ENCODE results near the gene PLAAT4. TPM values are rescaled to one million over a fixed set of nuclear protein-coding genes. Genes with fewer than 3 reads are reported as not detected.

Gene PLAAT4
- total RNA-seq, 1 experiment from 2014 or later, result 2.9 TPM

DNA sequence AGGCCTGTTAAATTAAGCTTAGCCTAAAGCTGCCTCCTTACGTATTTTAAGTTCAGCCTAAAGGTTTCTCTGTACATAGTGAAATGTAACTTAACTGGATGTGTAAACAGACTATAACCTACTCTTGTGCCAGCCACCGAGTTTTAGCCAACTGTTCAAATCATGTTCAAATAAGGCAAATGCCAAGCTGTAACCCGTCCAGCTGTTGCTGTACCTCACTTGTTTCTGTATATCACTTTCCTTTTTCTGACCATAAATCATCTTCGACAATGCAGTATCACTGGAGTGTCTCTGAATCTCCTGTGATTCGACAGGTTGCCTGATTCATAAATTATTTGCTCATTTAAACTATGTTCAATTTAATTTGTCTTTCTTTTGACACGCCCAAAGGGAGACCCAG is 41.6 kb upstream of the PLAAT4 start (continued):
- no peak for TF ChIP-seq NR2C2 (CRISPR knock-in tag; IDR thresholded peaks at IDR 0.05)
- no peak for TF ChIP-seq ZNF317 (CRISPR knock-in tag; IDR thresholded peaks at IDR 0.05; ENCODE audit: borderline replicate concordance, low read depth)
- TF ChIP-seq AR (CRISPR knock-in tag; IDR thresholded peaks at IDR 0.05), result no peak
- TF ChIP-seq, protein P1, sequence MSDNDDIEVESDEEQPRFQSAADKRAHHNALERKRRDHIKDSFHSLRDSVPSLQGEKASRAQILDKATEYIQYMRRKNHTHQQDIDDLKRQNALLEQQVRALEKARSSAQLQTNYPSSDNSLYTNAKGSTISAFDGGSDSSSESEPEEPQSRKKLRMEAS (CRISPR knock-in tag; IDR thresholded peaks at IDR 0.05), result no peak
- TF ChIP-seq FOXJ3 (CRISPR knock-in tag; IDR thresholded peaks at IDR 0.05; ENCODE audit: borderline replicate concordance), result no peak
- TF ChIP-seq ZNF232 (CRISPR knock-in tag; IDR thresholded peaks at IDR 0.05), result no peak
- TF ChIP-seq CTCF (IDR thresholded peaks at IDR 0.05), result no peak
- no peak for TF ChIP-seq IRF2 (CRISPR knock-in tag; IDR thresholded peaks at IDR 0.05; ENCODE audit: borderline replicate concordance, low read depth)
- TF ChIP-seq, protein P2, sequence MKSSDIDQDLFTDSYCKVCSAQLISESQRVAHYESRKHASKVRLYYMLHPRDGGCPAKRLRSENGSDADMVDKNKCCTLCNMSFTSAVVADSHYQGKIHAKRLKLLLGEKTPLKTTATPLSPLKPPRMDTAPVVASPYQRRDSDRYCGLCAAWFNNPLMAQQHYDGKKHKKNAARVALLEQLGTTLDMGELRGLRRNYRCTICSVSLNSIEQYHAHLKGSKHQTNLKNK (CRISPR knock-in tag; IDR thresholded peaks at IDR 0.05), result no peak
- TF ChIP-seq ELF4 (CRISPR knock-in tag; IDR thresholded peaks at IDR 0.05; ENCODE audit: low read depth), result no peak
- TF ChIP-seq, protein P3, sequence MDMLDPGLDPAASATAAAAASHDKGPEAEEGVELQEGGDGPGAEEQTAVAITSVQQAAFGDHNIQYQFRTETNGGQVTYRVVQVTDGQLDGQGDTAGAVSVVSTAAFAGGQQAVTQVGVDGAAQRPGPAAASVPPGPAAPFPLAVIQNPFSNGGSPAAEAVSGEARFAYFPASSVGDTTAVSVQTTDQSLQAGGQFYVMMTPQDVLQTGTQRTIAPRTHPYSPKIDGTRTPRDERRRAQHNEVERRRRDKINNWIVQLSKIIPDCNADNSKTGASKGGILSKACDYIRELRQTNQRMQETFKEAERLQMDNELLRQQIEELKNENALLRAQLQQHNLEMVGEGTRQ (CRISPR knock-in tag; IDR thresholded peaks at IDR 0.05), result no peak
- TF ChIP-seq RELA (CRISPR knock-in tag; IDR thresholded peaks at IDR 0.05; ENCODE audit: borderline replicate concordance), result no peak

- ChIA-PET POLR2A (no interaction called here), CTCF (no interaction called here)
- H3K27ac Mint-ChIP-seq, result no peak overlapping the region
These were observed 36.7 kb upstream of the PLAAT4 start for GRCh38 chr11:63499874-63500273.

More at GRCh38 chr11:63499874-63500273, 36.7 kb upstream of the PLAAT4 start:
- no peak for ATAC-seq
- H3K36me3 Mint-ChIP-seq, result peaks cover 34% of the 10 kb centered on the region
- no peak overlapping the region for H3K4me3 Mint-ChIP-seq
- DNase-seq (ENCODE audit: low spot score), result no peak
- H3K9me3 Mint-ChIP-seq, result peaks cover 53% of the 10 kb centered on the region
- peaks cover 41% of the 10 kb centered on the region for H3K4me1 Mint-ChIP-seq
- H3K27me3 Mint-ChIP-seq (ENCODE audit: low read depth), result peaks cover 7% of the 10 kb centered on the region
- TF ChIP-seq ZNF396 (CRISPR knock-in tag; IDR thresholded peaks at IDR 0.05; ENCODE audit: borderline replicate concordance) (no peak), ELF4 (CRISPR knock-in tag; IDR thresholded peaks at IDR 0.05; ENCODE audit: low read depth) (no peak), NR1H2 (CRISPR knock-in tag; IDR thresholded peaks at IDR 0.05) (no peak), CREB1 (CRISPR knock-in tag; IDR thresholded peaks at IDR 0.05) (no peak), GTF2I (CRISPR knock-in tag; conservative IDR thresholded peaks at IDR 0.05) (no peak), ZNF671 (CRISPR knock-in tag; IDR thresholded peaks at IDR 0.05) (no peak), ATF1 (CRISPR knock-in tag; IDR thresholded peaks at IDR 0.05) (no peak), FOXP4 (CRISPR knock-in tag; IDR thresholded peaks at IDR 0.05) (no peak), NFE2L1 (CRISPR knock-in tag; IDR thresholded peaks at IDR 0.05) (no peak), HMGA2 (CRISPR knock-in tag; IDR thresholded peaks at IDR 0.05) (no peak), NR2C2 (CRISPR knock-in tag; IDR thresholded peaks at IDR 0.05) (no peak), USF1 (CRISPR knock-in tag; IDR thresholded peaks at IDR 0.05) (no peak)
- TF ChIP-seq, protein P4, sequence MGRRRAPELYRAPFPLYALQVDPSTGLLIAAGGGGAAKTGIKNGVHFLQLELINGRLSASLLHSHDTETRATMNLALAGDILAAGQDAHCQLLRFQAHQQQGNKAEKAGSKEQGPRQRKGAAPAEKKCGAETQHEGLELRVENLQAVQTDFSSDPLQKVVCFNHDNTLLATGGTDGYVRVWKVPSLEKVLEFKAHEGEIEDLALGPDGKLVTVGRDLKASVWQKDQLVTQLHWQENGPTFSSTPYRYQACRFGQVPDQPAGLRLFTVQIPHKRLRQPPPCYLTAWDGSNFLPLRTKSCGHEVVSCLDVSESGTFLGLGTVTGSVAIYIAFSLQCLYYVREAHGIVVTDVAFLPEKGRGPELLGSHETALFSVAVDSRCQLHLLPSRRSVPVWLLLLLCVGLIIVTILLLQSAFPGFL (CRISPR knock-in tag; IDR thresholded peaks at IDR 0.05; ENCODE audit: borderline replicate concordance), result no peak
- TF ChIP-seq, protein P5, sequence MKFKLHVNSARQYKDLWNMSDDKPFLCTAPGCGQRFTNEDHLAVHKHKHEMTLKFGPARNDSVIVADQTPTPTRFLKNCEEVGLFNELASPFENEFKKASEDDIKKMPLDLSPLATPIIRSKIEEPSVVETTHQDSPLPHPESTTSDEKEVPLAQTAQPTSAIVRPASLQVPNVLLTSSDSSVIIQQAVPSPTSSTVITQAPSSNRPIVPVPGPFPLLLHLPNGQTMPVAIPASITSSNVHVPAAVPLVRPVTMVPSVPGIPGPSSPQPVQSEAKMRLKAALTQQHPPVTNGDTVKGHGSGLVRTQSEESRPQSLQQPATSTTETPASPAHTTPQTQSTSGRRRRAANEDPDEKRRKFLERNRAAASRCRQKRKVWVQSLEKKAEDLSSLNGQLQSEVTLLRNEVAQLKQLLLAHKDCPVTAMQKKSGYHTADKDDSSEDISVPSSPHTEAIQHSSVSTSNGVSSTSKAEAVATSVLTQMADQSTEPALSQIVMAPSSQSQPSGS (CRISPR knock-in tag; IDR thresholded peaks at IDR 0.05; ENCODE audit: borderline replicate concordance, low read depth), result no peak
